ENCODE data around the gene CTSO. TPM values are rescaled to one million over a fixed set of nuclear protein-coding genes. Genes with fewer than 3 reads are reported as not detected.

The CTSO gene
- total and polyA plus RNA-seq, 2 donors (not counting 3 experiments of a cell fraction or from before 2014, with no cell fraction given): 7.9 to 8.5 TPM

GRCh38 chr4:155875878-155876277 is 77.8 kb downstream of the CTSO start:
- ChIA-PET POLR2A (no interaction called here), CTCF (no interaction called here)
- H3K9ac ChIP-seq (replicated peaks; ENCODE audit: extremely low read depth, insufficient read depth, low read length): no peak overlapping the region
- no peaks in the 10 kb centered on the region for H3K79me2 ChIP-seq (ENCODE audit: control insufficient read depth, insufficient read depth, low read length)
- H3K27ac ChIP-seq (ENCODE audit: insufficient read depth, low read depth, low read length): no peak overlapping the region
- no peak overlapping the region for H3K4me3 ChIP-seq (replicated peaks in 1 of 3; ENCODE audit: insufficient read depth in 1 of 3, low read depth in 1 of 3, low read length in 3 of 3)
- H3K27me3 ChIP-seq (ENCODE audit: control insufficient read depth in 2 of 2, insufficient read depth in 2 of 2, low read length in 2 of 2): no peaks in the 10 kb centered on the region
- H3K36me3 ChIP-seq (ENCODE audit: control insufficient read depth in 2 of 2, extremely low read depth in 1 of 2, insufficient read depth in 2 of 2, low read length in 2 of 2): no peaks in the 10 kb centered on the region
- no peaks in the 10 kb centered on the region for H4K20me1 ChIP-seq (replicated peaks; ENCODE audit: control insufficient read depth, extremely low read depth, insufficient read depth, low read length)
- H3K4me2 ChIP-seq (ENCODE audit: insufficient read depth, low read length): no peak overlapping the region
- DNase-seq (ENCODE audit: low read depth, low spot score) (no peak), FAIRE-seq (no peak)
- H3K9me1 ChIP-seq (replicated peaks; ENCODE audit: control insufficient read depth, extremely low read depth, insufficient read depth, low read length): no peaks in the 10 kb centered on the region
- H3K9me3 ChIP-seq (replicated peaks; ENCODE audit: control insufficient read depth, insufficient read depth, low read length): no peaks in the 10 kb centered on the region
- dilution Hi-C loops (cut with MboI; ENCODE audit: extremely low pct_ligation_motif_present, low sequenced_read_pairs) (no loop called here), intact Hi-C loops (cut with micrococcal nuclease) (no loop called here)
- TF ChIP-seq EZH2 (IDR thresholded peaks at IDR 0.05; ENCODE audit: borderline replicate concordance, low read depth, low read length, severe bottlenecking): no peak
- TF ChIP-seq, protein P1, sequence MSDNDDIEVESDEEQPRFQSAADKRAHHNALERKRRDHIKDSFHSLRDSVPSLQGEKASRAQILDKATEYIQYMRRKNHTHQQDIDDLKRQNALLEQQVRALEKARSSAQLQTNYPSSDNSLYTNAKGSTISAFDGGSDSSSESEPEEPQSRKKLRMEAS (IDR thresholded peaks at IDR 0.05; ENCODE audit: insufficient read depth, insufficient read length): no peak
- no peak for TF ChIP-seq POLR2A (IDR thresholded peaks at IDR 0.05; ENCODE audit: low read depth, low read length)
- no peak for TF ChIP-seq POLR2AphosphoS5 (IDR thresholded peaks at IDR 0.05; ENCODE audit: insufficient read depth, low read depth, low read length)
- TF ChIP-seq GATA2 (IDR thresholded peaks at IDR 0.05; ENCODE audit: insufficient read depth, insufficient read length, low read depth, low read length): no peak
- TF ChIP-seq MYC (IDR thresholded peaks at IDR 0.05; ENCODE audit: low read depth, low read length): no peak
- TF ChIP-seq FOS (IDR thresholded peaks at IDR 0.05; ENCODE audit: borderline replicate concordance, insufficient read depth, low read length): no peak
- TF ChIP-seq JUN (IDR thresholded peaks at IDR 0.05; ENCODE audit: borderline replicate concordance, insufficient read depth, insufficient read length, low read depth): no peak
- no peak for TF ChIP-seq CTCF (IDR thresholded peaks at IDR 0.05; ENCODE audit: extremely low read depth in 1 of 2, insufficient read depth in 1 of 2, low read depth in 1 of 2, low read length in 2 of 2)
- no peaks in the 10 kb centered on the region for H3K4me1 ChIP-seq (ENCODE audit: control insufficient read depth, extremely low read depth, insufficient read depth, low read length)
- no peak overlapping the region for H2AFZ ChIP-seq (ENCODE audit: low read depth, low read length)
- no TSS peak for BruUV-seq (replicated peaks)

Other genes starting within 250 kb of the CTSO start
- 4.7 and 7.0 TPM in 2 replicates for gene GUCY1B1, start 194.8 kb downstream of the CTSO start, total RNA-seq
- gene GUCY1B1, start 194.8 kb downstream of the CTSO start, polyA plus RNA-seq: 1.7 and 1.9 TPM in 2 replicates
- not detected in 2 replicates for gene ASIC5, start 87.6 kb downstream of the CTSO start, total RNA-seq
- not detected in 2 replicates for gene ASIC5, start 87.6 kb downstream of the CTSO start, polyA plus RNA-seq
- not detected in 2 replicates for gene TDO2, start 50.2 kb downstream of the CTSO start, total RNA-seq
- not detected in 2 replicates for gene TDO2, start 50.2 kb downstream of the CTSO start, polyA plus RNA-seq

Data from endothelial cell of umbilical vein (primary cell).